ENCODE measurements around the gene TCF7L2.

Gene TCF7L2

DNA sequence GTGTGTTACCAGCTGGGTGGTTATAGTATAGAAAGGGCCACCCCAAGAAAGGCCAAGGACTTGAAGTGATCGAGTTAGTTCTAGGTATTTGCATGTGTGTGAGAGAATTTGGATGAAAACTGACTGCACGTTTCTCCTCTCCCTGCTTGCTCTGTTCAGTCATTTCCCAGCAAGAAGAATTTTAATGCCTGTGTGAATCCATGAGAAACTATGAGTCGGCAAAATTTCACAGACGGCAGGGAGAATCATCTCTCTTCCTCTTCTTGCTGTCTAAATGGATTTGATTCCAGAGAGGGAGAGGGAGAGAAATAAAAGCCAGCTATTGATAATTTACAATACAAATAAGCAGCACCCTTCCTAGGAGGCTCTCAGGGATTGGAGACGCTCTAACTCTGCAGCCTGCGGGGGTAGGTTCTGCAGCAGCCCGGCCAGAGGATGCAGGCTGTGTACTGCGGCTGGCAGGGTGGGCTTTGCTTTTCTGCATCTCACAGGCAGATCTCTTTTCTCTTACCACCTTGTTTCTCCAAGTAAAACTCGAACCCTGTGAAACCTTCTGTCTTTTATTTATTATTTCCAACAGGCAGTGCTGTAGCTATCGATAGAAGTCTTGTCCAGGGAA, 183.6 kb downstream of the TCF7L2 start:
- H3K27ac ChIP-seq (ENCODE audit: low read depth, low read length) = no peak overlapping the region
- no peak overlapping the region for H3K4me3 ChIP-seq (ENCODE audit: insufficient read depth, low read length, poor library complexity, severe bottlenecking)
- H2AFZ ChIP-seq (ENCODE audit: low read depth, low read length, severe bottlenecking) = no peak overlapping the region

DNA sequence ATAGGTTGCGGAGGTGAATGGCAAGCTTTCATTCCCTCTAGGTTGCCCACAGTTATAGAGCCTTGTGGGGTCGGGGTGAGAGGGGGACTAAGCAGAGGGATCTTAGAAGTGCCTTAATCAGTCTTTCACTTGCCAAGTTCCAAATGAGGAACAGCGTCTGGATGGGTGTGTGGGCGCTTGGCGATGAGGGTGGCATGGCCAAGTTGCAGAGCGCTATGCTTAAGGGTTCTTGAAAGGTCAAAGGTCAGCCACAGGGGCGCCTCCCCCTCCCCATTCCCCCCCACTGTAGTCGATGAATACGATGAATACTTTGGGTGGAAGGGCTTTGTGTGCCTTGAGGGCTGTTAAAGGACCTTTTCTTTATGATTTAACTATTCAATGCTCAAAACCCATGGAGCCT, 185.0 kb downstream of the TCF7L2 start:
- H3K36me3 ChIP-seq (ENCODE audit: low read length) = no peaks in the 10 kb centered on the region
- no peaks in the 10 kb centered on the region for H3K9me3 ChIP-seq (ENCODE audit: insufficient read depth, low read length)
- H3K27ac ChIP-seq (ENCODE audit: low read depth, low read length) = no peak overlapping the region
- no peak overlapping the region for H3K4me2 ChIP-seq (ENCODE audit: low read depth, low read length, poor library complexity, severe bottlenecking)
- TF ChIP-seq, protein P1, sequence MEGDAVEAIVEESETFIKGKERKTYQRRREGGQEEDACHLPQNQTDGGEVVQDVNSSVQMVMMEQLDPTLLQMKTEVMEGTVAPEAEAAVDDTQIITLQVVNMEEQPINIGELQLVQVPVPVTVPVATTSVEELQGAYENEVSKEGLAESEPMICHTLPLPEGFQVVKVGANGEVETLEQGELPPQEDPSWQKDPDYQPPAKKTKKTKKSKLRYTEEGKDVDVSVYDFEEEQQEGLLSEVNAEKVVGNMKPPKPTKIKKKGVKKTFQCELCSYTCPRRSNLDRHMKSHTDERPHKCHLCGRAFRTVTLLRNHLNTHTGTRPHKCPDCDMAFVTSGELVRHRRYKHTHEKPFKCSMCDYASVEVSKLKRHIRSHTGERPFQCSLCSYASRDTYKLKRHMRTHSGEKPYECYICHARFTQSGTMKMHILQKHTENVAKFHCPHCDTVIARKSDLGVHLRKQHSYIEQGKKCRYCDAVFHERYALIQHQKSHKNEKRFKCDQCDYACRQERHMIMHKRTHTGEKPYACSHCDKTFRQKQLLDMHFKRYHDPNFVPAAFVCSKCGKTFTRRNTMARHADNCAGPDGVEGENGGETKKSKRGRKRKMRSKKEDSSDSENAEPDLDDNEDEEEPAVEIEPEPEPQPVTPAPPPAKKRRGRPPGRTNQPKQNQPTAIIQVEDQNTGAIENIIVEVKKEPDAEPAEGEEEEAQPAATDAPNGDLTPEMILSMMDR (IDR thresholded peaks at IDR 0.05; ENCODE audit: insufficient read depth, low read length, poor library complexity, severe bottlenecking) = no peak
- TF ChIP-seq EZH2phosphoT487 (conservative IDR thresholded peaks at IDR 0.05; ENCODE audit: low read length) = no peak
- no peak overlapping the region for H3K4me3 ChIP-seq (ENCODE audit: insufficient read depth, low read length, poor library complexity, severe bottlenecking)
- H3F3A ChIP-seq (ENCODE audit: insufficient read depth) = no peaks in the 10 kb centered on the region
- H3K9ac ChIP-seq (ENCODE audit: low read length) = no peak overlapping the region
- H3K27me3 ChIP-seq (ENCODE audit: low read length) = no peaks in the 10 kb centered on the region
- H3K9me2 ChIP-seq (replicated peaks; ENCODE audit: insufficient read depth, low read length) = no peaks in the 10 kb centered on the region
- no peak overlapping the region for H2AFZ ChIP-seq (ENCODE audit: low read depth, low read length, severe bottlenecking)
- no peaks in the 10 kb centered on the region for H4K20me1 ChIP-seq (ENCODE audit: low read depth, low read length)
- no peaks in the 10 kb centered on the region for H3K79me2 ChIP-seq (ENCODE audit: insufficient read depth, low read length)

More for the DNA sequence above, 183.6 kb downstream of the TCF7L2 start:
- H4K20me1 ChIP-seq (ENCODE audit: low read depth, low read length) = no peaks in the 10 kb centered on the region
- H3K9me3 ChIP-seq (ENCODE audit: insufficient read depth, low read length) = no peaks in the 10 kb centered on the region
- no peaks in the 10 kb centered on the region for H3K9me2 ChIP-seq (replicated peaks; ENCODE audit: insufficient read depth, low read length)
- H3K4me2 ChIP-seq (ENCODE audit: low read depth, low read length, poor library complexity, severe bottlenecking) = no peak overlapping the region
- no peaks in the 10 kb centered on the region for H3K79me2 ChIP-seq (ENCODE audit: insufficient read depth, low read length)
- no peaks in the 10 kb centered on the region for H3K27me3 ChIP-seq (ENCODE audit: low read length)
- no peaks in the 10 kb centered on the region for H3F3A ChIP-seq (ENCODE audit: insufficient read depth)
- no peak overlapping the region for H3K9ac ChIP-seq (ENCODE audit: low read length)
- TF ChIP-seq, protein P1 (IDR thresholded peaks at IDR 0.05; ENCODE audit: insufficient read depth, low read length, poor library complexity, severe bottlenecking) = no peak
- no peak for TF ChIP-seq EZH2phosphoT487 (conservative IDR thresholded peaks at IDR 0.05; ENCODE audit: low read length)
- no peaks in the 10 kb centered on the region for H3K36me3 ChIP-seq (ENCODE audit: low read length)

DNA sequence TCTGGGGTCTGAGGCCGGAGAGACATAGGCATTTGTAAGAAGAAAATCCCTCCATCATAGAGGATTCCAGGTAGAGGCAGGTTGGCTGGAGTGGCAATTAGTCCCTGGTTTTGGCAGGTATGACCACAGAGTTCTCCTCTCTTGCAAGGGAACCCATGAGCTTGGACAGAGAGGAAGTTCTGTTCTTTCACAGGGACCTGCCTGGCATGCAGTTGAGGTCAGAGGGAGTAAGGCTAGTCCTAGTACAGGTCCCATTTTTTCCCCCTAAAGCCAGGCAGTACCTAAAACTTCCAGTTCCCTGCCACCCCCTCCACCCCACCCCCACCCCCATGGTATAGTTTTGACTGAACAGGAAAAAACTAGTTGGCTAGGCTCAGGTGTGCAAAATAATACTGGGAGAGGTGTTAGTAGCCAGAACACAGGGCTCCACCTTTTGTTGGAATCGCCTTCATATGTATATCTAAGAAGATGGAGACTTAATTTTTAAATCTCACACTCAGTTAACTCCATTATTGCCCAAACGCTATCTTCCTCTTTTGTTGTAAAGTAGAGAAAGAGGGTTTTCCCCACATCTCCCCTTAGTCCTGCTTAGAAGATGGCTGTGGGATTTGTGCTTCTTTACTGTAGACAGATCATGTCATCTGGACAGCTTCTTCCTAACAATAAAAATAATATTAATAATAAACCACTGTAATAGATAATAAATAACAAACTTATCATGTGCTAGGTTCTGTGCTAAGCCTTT, 188.1 kb downstream of the TCF7L2 start:
- no peak overlapping the region for H3K4me2 ChIP-seq (ENCODE audit: low read depth, low read length, poor library complexity, severe bottlenecking)
- no peaks in the 10 kb centered on the region for H3F3A ChIP-seq (ENCODE audit: insufficient read depth)
- no peaks in the 10 kb centered on the region for H3K27me3 ChIP-seq (ENCODE audit: low read length)
- H3K27ac ChIP-seq (ENCODE audit: low read depth, low read length) = no peak overlapping the region
- H4K20me1 ChIP-seq (ENCODE audit: low read depth, low read length) = no peaks in the 10 kb centered on the region
- H3K9me2 ChIP-seq (replicated peaks; ENCODE audit: insufficient read depth, low read length) = no peaks in the 10 kb centered on the region
- H3K9me3 ChIP-seq (ENCODE audit: insufficient read depth, low read length) = no peaks in the 10 kb centered on the region
- no peak overlapping the region for H3K4me3 ChIP-seq (ENCODE audit: insufficient read depth, low read length, poor library complexity, severe bottlenecking)
- no peak for TF ChIP-seq EZH2phosphoT487 (conservative IDR thresholded peaks at IDR 0.05; ENCODE audit: low read length)
- TF ChIP-seq, protein P1 (IDR thresholded peaks at IDR 0.05; ENCODE audit: insufficient read depth, low read length, poor library complexity, severe bottlenecking) = no peak
- no peaks in the 10 kb centered on the region for H3K36me3 ChIP-seq (ENCODE audit: low read length)
- no peaks in the 10 kb centered on the region for H3K79me2 ChIP-seq (ENCODE audit: insufficient read depth, low read length)
- H2AFZ ChIP-seq (ENCODE audit: low read depth, low read length, severe bottlenecking) = no peak overlapping the region
- no peak overlapping the region for H3K9ac ChIP-seq (ENCODE audit: low read length)

All from SU-DHL-6 (cell line).